Loucy (cell line): Measurements from ENCODE around the gene MEAK7.

ENCODE experiments used
- H2AFZ ChIP-seq: fragments of 200-600 bp; sonication (generic); 2 replicates; pipeline ENCODE4 v1.6.0; 2016; ENCODE audit warnings: antibody characterized with exemption, mild to moderate bottlenecking, low read length, moderate library complexity
- H3F3A ChIP-seq: fragments of 200-600 bp; 2 replicates; pipeline ENCODE4 v1.6.0; 2016; ENCODE audit warnings: antibody characterized with exemption, low read depth, mild to moderate bottlenecking
- H3K27me3 ChIP-seq: fragments of 200-600 bp; sonication (generic); 2 replicates; pipeline ENCODE4 v1.6.1; 2014; ENCODE audit warnings: low read length, mild to moderate bottlenecking; ENCODE audit not compliant: insufficient read depth, poor library complexity, severe bottlenecking
- H3K36me3 ChIP-seq: fragments of 200-600 bp; sonication (generic); 2 replicates; pipeline ENCODE4 v1.6.1; 2016; ENCODE audit warnings: low read length; ENCODE audit not compliant: insufficient read depth
- H3K4me1 ChIP-seq: fragments of 200-600 bp; sonication (generic); 2 replicates; pipeline ENCODE4 v1.5.1; 2014; ENCODE audit warnings: low read length, mild to moderate bottlenecking; ENCODE audit not compliant: insufficient read depth, poor library complexity, severe bottlenecking
- H3K4me2 ChIP-seq: fragments of 200-600 bp; sonication (generic); 2 replicates; pipeline ENCODE4 v1.6.0; 2014; ENCODE audit warnings: antibody characterized with exemption, low read length, low read depth, mild to moderate bottlenecking; ENCODE audit not compliant: poor library complexity, severe bottlenecking
- H3K4me3 ChIP-seq: fragments of 200-600 bp; sonication (generic); 2 replicates; pipeline ENCODE4 v1.5.1; 2014; ENCODE audit warnings: low read length, mild to moderate bottlenecking, mixed read lengths; ENCODE audit not compliant: poor library complexity, severe bottlenecking
- H3K79me2 ChIP-seq: fragments of 200-600 bp; sonication (generic); 2 replicates; pipeline ENCODE4 v1.6.1; 2014; ENCODE audit warnings: low read length; ENCODE audit not compliant: insufficient read depth
- H3K9ac ChIP-seq: fragments of 200-600 bp; sonication (generic); 2 replicates; pipeline ENCODE4 v1.6.0; 2014; ENCODE audit warnings: mild to moderate bottlenecking, low read depth, low read length, moderate library complexity; ENCODE audit not compliant: poor library complexity, severe bottlenecking
- H3K9me2 ChIP-seq: fragments of 200-600 bp; sonication (generic); replicated peaks from 2 replicates; pipeline ENCODE4 v1.6.1; 2016; ENCODE audit warnings: low read depth, low read length, mixed read lengths
- H3K9me3 ChIP-seq: fragments of 200-600 bp; sonication (generic); 2 replicates; pipeline ENCODE4 v1.6.1; 2014; ENCODE audit warnings: mild to moderate bottlenecking, antibody characterized with exemption, low read length, low read depth; ENCODE audit not compliant: insufficient read depth
- H4K20me1 ChIP-seq: fragments of 200-600 bp; sonication (generic); 2 replicates; pipeline ENCODE4 v1.6.0; 2014; ENCODE audit warnings: antibody characterized with exemption, low read length, mild to moderate bottlenecking; ENCODE audit not compliant: insufficient read depth, poor library complexity, severe bottlenecking
- EZH2phosphoT487 ChIP-seq: fragments of 200-600 bp; IDR thresholded peaks from 2 replicates; pipeline ENCODE4 v1.6.1; 2018; ENCODE audit warnings: antibody characterized with exemption, mild to moderate bottlenecking, moderate library complexity, borderline replicate concordance
- TF ChIP-seq, protein P1 (sequence below): fragments of 200-600 bp; sonication (generic); conservative IDR thresholded peaks from 2 replicates; pipeline ENCODE4 v1.5.1; 2014; ENCODE audit warnings: mild to moderate bottlenecking, antibody characterized with exemption, low read length

Gene MEAK7

DNA sequence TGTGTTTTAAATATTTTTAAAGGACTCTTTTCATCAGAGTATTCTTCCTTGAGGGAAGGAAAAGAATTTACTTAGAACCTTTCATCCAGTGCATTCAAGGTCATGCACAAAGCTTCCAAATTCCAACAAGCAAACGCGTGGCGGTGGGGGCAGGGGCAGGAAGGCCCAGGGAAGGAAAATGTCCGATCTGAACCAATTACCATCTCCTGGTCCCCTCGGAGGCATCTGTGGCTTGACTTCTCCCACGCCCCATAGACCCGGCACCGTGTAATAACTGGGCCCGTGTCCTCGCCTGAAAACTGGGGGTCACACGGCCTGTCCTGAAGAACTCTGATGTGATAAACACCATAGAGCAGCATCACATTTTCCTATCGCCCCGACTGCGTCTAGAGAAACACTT, 18.3 kb downstream of the MEAK7 start:
- no peaks in the 10 kb centered on the region for H3F3A ChIP-seq
- H3K36me3 ChIP-seq = no peaks in the 10 kb centered on the region
- H3K4me1 ChIP-seq = peaks cover 8% of the 10 kb centered on the region
- no peak for TF ChIP-seq EZH2phosphoT487
- TF ChIP-seq, protein P1, sequence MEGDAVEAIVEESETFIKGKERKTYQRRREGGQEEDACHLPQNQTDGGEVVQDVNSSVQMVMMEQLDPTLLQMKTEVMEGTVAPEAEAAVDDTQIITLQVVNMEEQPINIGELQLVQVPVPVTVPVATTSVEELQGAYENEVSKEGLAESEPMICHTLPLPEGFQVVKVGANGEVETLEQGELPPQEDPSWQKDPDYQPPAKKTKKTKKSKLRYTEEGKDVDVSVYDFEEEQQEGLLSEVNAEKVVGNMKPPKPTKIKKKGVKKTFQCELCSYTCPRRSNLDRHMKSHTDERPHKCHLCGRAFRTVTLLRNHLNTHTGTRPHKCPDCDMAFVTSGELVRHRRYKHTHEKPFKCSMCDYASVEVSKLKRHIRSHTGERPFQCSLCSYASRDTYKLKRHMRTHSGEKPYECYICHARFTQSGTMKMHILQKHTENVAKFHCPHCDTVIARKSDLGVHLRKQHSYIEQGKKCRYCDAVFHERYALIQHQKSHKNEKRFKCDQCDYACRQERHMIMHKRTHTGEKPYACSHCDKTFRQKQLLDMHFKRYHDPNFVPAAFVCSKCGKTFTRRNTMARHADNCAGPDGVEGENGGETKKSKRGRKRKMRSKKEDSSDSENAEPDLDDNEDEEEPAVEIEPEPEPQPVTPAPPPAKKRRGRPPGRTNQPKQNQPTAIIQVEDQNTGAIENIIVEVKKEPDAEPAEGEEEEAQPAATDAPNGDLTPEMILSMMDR = no peak
- H2AFZ ChIP-seq = no peak overlapping the region
- H3K4me2 ChIP-seq = no peak overlapping the region
- H3K4me3 ChIP-seq = no peak overlapping the region
- no peaks in the 10 kb centered on the region for H3K9me3 ChIP-seq
- H3K79me2 ChIP-seq = no peaks in the 10 kb centered on the region
- no peaks in the 10 kb centered on the region for H3K27me3 ChIP-seq
- H3K9me2 ChIP-seq = no peaks in the 10 kb centered on the region
- no peak overlapping the region for H3K9ac ChIP-seq
- no peaks in the 10 kb centered on the region for H4K20me1 ChIP-seq

DNA sequence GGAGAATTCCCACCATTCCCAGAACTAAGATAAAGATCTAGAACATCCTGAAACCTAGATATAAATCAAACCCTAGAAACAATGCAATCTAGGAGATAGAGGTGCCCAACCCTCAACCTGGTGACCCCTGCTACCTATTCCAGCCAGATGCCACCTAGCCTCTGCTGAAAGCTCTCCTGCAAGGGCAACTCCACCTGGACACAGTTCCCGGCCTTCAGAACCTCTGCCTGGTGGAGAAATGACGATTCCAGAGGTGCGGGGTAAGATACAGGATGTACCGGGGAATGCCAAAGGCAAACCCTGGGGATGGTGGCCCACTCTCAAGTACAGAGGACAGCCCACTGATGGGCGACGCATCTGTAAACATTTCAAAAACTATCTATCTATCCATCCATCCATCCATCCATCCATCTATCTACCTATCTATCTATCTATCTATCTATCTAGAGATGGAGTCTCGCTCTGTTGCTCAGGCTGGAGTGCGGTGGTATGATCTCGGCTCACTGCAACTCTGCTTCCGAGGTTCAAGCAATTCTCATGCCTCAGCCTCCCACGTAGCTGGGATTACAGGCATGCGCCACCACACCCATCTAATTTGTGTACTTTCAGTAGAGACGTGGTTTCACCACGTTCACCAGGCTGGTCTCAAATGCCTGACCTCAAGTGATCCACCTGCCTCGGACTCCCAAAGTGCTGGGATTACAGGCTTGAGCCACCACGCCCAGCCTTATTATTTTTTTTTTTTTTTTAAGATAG, 19.0 kb downstream of the MEAK7 start:
- Histone ChIP-seq H4K20me1 (no peaks in the 10 kb centered on the region), H3K4me3 (no peak overlapping the region), H3K36me3 (no peaks in the 10 kb centered on the region), H3K27me3 (no peaks in the 10 kb centered on the region), H3K9ac (no peak overlapping the region), H3K9me2 (no peaks in the 10 kb centered on the region), H3F3A (no peaks in the 10 kb centered on the region), H3K4me2 (no peak overlapping the region), H3K79me2 (no peaks in the 10 kb centered on the region), H2AFZ (no peak overlapping the region), H3K4me1 (peaks cover 8% of the 10 kb centered on the region), H3K9me3 (no peaks in the 10 kb centered on the region)
- TF ChIP-seq EZH2phosphoT487 = no peak
- TF ChIP-seq, protein P1 = no peak

DNA sequence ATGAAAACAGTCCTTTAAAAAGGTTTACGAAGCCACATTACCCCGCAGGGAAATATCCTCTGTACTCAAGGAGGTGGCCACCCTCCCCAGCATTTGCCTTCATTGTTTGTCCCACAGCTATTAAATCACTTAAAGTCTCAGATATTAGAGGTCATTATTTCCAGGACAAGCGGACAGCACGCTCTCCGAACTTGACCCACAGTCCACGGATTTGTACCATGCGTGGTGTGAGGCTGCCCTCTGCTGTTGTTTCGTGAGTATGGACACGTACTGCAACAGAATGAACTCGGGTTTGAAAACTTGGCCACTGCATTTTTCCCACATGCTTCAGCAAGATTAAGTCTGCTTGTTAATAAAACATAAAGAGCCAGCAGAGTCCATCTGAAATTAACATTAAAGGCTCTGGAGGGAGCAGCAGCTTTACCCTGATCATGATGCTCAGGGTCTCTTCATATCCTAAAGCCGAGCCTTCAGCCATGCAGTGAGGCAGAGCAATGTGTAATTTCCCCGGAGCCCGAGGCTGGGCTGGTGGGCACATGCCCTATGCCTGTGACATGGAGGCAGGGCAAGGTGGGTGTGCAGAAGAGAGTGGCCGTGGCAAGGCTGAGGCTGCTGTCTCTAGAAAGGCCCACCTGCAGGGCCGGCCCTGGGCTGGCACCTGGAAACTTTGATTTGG, 19.7 kb downstream of the MEAK7 start:
- H4K20me1 ChIP-seq = no peaks in the 10 kb centered on the region
- no peak overlapping the region for H3K4me2 ChIP-seq
- H3K4me1 ChIP-seq = peaks cover 8% of the 10 kb centered on the region
- no peaks in the 10 kb centered on the region for H3K9me3 ChIP-seq
- TF ChIP-seq, protein P1 = peak; percentile 95
- TF ChIP-seq EZH2phosphoT487 = no peak
- H3K79me2 ChIP-seq = no peaks in the 10 kb centered on the region
- H3F3A ChIP-seq = no peaks in the 10 kb centered on the region
- no peak overlapping the region for H3K4me3 ChIP-seq
- no peak overlapping the region for H3K9ac ChIP-seq
- no peak overlapping the region for H2AFZ ChIP-seq
- no peaks in the 10 kb centered on the region for H3K36me3 ChIP-seq
- H3K9me2 ChIP-seq = no peaks in the 10 kb centered on the region
- no peaks in the 10 kb centered on the region for H3K27me3 ChIP-seq
